GM21529 (cell line): ENCODE data around the gene SIT1.
"Not testable (repeated sequence)": the region's sequence is repeated elsewhere in the genome, so short reads cannot be mapped to it uniquely, and the experiment has no call there.

Experiments used
- ATAC-seq: cut with Tn5 transposase; IDR thresholded peaks from one replicate; pipeline ENCODE4 v1.9.1; 2021; ENCODE audit not compliant: unreplicated experiment

The SIT1 gene

GRCh38 chr9:35660966-35661415 lies 10.3 kb upstream of the SIT1 start:
- ATAC-seq, result no peak

GRCh38 chr9:35659340-35659739 lies 8.6 kb upstream of the SIT1 start:
- ATAC-seq, result no peak

- ATAC-seq, result peak; percentile 7
Observed at GRCh38 chr9:35658968-35659220, 8.2 kb upstream of the SIT1 start.

- ATAC-seq, result peak; percentile 47
Observed at GRCh38 chr9:35658137-35658967, 7.6 kb upstream of the SIT1 start, which contains the start of gene CCDC107. CCDC107 (plus strand) TSS chr9:35658292; CDS start chr9:35658380, 88 bp downstream.

GRCh38 chr9:35657546-35658136 lies 6.9 kb upstream of the SIT1 start, which contains the start of gene RMRP:
RMRP (minus strand) TSS chr9:35658019.
- peak; percentile 86 for ATAC-seq

GRCh38 chr9:35656831-35657545 lies 6.3 kb upstream of the SIT1 start:
- ATAC-seq, result no peak

- ATAC-seq, result no peak
Observed at GRCh38 chr9:35656348-35656747, 5.6 kb upstream of the SIT1 start.

GRCh38 chr9:35653611-35654010 lies 2.9 kb upstream of the SIT1 start:
- no peak for ATAC-seq

- ATAC-seq, result no peak
Observed at GRCh38 chr9:35652829-35653209, 2.1 kb upstream of the SIT1 start.

- no peak for ATAC-seq
Observed at GRCh38 chr9:35651956-35652828, 1.5 kb upstream of the SIT1 start.

- ATAC-seq, result no peak
Observed at GRCh38 chr9:35649431-35650340, 1.0 kb downstream of the SIT1 start.

GRCh38 chr9:35646533-35647265 lies 4.0 kb downstream of the SIT1 start:
- peak; percentile 77 for ATAC-seq

GRCh38 chr9:35646153-35646532 lies 4.6 kb downstream of the SIT1 start:
- ATAC-seq, result no peak

GRCh38 chr9:35645736-35646135 lies 5.0 kb downstream of the SIT1 start:
- ATAC-seq, result not testable (repeated sequence)

GRCh38 chr9:35643046-35643445 lies 7.7 kb downstream of the SIT1 start:
- ATAC-seq, result no peak

- ATAC-seq, result not testable (repeated sequence)
Observed at GRCh38 chr9:35641478-35641877, 9.3 kb downstream of the SIT1 start.

- not testable (repeated sequence) for ATAC-seq
Observed at GRCh38 chr9:35640431-35640830, 10.3 kb downstream of the SIT1 start.

- ATAC-seq, result no peak
Observed at GRCh38 chr9:35639631-35640030, 11.1 kb downstream of the SIT1 start.

GRCh38 chr9:35639225-35639624 lies 11.5 kb downstream of the SIT1 start:
- ATAC-seq, result not testable (repeated sequence)
